GM19438 (cell line): ENCODE results near the gene SLC7A7.
A peak's percentile ranks its signal among the peaks of the same experiment; 100 is the strongest.
"Not testable (repeated sequence)": the region's sequence is repeated elsewhere in the genome, so short reads cannot be mapped to it uniquely, and the experiment has no call there.

ENCODE experiments used
- ATAC-seq: cut with Tn5 transposase; IDR thresholded peaks from one replicate; pipeline ENCODE4 v1.9.1; 2021; ENCODE audit warnings: low read depth; ENCODE audit not compliant: unreplicated experiment

The SLC7A7 gene

DNA sequence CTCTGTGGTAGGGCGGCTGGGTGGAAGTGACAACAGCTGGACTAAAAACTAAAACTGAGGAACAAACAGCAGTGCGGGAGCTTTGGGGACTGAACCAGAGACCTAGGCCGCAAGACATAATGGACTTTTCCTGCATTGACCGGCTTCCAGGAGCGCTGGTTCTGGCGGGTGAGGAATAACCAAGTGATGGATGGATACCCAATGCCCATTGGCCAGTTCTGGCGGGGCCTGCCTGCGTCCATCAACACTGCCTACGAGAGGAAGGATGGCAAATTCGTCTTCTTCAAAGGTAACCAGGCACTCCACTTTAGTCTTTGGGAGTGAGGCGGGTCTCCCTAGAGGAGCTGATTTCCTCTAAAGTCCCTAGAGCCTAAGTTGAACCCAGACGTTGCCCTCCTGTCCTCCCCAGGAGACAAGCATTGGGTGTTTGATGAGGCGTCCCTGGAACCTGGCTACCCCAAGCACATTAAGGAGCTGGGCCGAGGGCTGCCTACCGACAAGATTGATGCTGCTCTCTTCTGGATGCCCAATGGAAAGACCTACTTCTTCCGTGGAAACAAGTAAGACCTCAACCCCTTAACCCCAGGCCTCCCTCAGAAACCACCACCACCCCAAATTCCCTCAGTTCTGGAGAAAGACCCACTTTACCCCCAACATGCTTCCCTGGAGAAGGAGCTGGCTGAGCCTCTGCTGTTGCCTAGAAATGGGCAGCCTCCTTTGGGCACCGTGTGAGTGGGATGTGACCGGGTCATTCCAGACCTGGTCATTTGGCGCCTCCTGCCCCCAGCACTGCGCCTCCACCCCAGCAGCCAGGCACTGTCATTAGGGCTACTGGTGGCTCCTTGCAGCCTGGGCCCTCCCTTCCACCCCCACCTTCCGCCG lies 29.2 kb upstream of the SLC7A7 start:
- no peak for ATAC-seq

DNA sequence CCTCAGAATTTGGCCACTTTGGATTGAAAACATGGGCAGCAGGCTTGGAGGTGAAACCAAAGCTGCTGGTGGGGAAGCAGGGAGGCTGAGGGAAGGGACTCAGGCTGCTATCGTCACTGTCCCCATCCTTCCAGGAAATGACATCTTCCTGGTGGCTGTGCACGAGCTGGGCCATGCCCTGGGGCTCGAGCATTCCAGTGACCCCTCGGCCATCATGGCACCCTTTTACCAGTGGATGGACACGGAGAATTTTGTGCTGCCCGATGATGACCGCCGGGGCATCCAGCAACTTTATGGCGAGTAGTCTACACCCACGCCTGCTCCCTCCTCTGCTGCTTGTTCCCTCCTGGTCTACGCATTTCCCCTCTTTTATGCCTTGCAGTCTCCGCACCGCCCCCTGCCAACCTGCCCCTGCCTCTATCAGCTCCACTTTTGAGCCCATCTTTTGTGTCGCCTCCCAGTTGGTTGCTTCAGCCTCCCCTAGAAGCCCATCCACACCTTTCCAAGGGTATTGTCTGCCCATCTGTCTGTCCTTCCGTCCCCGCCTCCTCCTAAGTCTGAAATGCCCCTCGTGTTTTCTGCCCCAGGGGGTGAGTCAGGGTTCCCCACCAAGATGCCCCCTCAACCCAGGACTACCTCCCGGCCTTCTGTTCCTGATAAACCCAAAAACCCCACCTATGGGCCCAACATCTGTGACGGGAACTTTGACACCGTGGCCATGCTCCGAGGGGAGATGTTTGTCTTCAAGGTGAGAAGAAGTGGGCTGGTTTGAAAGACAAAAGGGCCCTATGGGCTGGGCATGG lies 28.1 kb upstream of the SLC7A7 start:
- ATAC-seq: no peak

DNA sequence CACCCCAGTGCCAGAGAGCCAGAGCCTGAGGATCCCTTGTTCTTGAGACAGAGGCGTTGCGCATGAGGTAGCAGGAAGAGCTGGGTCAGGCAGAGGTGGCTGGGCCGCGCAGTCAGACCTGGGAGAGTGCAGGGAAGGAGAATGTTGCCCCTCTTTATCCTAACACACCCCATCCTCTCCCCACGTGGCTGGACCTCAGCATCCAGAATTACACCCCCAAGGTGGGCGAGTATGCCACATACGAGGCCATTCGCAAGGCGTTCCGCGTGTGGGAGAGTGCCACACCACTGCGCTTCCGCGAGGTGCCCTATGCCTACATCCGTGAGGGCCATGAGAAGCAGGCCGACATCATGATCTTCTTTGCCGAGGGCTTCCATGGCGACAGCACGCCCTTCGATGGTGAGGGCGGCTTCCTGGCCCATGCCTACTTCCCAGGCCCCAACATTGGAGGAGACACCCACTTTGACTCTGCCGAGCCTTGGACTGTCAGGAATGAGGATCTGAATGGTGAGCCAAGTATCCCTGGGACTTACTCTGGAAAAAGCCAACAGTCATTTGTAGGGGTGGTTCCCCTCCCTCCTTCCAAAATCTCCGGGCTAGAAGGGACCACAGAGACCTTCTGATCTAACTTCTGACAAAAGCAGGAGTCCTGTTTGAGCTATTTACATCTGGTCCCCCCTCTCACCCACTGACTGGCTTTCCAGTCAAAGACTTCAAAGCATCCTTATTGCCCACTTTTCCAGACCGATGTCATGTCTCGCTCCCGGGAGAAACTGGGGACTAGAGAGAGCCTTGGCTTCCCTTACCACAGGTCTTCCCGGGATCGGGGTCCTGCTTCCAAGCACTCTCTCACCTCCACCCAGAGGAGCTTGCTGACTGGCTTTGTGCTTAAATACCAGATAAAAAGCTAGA lies 27.2 kb upstream of the SLC7A7 start:
- no peak for ATAC-seq

DNA sequence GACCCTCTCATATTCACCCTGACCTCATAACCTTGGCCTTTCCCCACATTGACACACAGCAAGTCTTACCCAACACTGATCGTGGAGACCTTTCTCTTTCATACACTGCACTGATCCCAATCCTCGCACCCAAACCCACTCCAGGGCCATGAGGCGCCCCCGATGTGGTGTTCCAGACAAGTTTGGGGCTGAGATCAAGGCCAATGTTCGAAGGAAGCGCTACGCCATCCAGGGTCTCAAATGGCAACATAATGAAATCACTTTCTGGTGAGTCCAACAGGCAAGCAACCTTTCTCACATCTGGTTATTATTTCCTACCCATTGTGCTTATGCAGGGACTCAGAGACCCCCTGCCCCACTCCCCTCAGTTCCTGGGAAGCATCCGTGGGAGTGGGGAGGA lies 26.5 kb upstream of the SLC7A7 start:
- no peak for ATAC-seq

DNA sequence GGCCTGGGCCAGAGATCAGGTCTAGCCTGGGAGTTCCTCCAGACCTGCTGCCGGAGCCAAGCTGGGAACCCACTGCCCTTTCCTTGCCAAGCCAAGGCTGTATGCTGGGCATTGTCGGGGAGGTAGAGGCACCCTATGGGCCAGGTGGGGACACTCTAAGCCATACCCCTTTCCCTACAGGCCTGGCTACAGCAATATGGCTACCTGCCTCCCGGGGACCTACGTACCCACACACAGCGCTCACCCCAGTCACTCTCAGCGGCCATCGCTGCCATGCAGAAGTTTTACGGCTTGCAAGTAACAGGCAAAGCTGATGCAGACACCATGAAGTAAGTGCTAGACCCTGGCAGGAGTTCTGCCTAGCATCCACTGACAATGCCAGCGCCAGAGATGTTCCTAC lies 26.1 kb upstream of the SLC7A7 start:
- ATAC-seq: no peak

DNA sequence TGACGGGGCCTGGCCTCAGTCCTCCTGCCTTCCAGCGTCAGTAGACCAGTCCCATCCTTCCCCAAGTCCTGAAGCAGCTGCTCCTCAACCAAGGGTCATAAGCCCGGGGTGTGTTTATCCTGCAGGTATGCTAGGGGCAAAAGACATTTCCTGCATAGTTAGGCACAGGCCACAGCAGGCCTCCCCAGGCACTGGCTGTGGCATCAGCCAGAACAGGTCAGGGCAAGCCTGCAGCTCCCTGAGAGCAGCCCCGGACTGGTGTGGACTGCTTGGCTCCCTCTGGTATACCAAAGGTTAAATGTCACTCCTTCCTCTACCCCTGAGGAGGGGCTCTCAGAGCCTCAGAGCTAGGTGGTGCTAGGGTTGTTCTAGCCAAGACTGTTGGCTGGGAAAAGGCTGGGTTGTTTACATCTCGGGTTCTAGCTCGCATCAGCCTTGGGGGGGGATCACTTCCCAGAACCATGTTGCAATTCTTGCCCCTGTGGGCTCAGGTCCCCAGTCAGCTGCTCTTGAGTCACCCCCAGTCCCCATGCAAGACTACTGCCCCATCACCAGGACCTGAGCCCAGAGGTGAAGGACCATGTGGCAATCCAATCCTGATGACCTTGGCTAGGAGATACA lies 24.0 kb upstream of the SLC7A7 start:
- ATAC-seq: no peak

DNA sequence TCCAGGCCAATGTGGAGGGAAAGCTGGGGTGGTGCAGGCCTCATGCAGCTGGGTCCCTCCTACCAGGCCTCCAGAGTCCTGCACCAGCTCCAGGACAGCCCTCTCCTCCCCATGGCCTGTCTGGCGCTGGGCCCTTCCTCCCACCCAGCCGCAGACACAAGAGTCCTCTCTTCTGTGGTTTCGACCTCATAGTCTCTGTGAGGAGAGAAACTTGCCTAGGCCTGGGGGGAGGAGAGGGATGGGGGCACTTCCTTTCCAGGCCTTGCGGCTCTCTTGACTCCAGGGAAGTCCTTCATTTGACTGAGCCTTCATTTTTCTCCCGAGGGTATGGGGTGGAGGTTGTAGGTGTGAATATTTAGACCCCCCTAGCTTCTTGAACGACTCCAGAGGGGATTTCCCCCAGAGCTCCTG lies 23.4 kb upstream of the SLC7A7 start:
- ATAC-seq: no peak

DNA sequence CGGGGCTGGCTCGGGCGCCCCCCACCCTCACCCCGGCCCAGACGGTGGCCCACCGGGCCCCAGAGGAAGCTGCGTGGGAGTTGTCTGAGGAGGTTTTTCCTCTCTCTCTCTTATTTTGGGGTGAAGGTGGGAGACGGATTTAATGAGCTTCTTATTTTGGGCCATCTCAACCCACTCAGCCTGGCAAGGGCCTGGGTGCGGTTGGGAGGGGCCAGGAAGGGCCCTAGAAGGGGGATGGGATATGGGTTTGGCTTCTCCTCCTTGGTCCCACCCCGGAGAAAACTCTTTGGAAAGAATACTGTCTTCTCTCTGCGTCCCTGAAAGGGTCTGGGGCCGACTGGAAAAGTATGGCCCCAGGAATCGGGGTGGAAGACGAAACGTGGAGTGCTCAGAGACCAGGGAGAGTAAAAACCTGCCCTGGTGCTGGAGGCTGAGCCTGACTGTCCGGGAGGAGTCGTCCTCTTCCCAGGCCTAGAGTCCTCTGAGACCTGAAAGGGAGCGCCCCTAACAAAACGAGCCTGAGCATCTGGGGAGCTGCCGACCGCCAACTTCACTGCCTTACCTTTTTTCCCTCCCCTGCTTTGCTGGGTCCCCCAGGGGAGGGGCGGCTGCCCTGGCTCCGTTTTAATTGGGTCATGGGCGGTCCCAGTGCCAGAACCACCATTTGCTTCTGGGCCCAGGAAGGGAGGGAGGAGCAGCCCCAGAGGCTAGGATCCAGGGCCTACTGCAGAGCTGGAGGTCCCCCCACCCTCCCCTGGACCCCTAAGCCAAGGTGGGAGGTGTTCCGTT lies 22.7 kb upstream of the SLC7A7 start:
- ATAC-seq: no peak

DNA sequence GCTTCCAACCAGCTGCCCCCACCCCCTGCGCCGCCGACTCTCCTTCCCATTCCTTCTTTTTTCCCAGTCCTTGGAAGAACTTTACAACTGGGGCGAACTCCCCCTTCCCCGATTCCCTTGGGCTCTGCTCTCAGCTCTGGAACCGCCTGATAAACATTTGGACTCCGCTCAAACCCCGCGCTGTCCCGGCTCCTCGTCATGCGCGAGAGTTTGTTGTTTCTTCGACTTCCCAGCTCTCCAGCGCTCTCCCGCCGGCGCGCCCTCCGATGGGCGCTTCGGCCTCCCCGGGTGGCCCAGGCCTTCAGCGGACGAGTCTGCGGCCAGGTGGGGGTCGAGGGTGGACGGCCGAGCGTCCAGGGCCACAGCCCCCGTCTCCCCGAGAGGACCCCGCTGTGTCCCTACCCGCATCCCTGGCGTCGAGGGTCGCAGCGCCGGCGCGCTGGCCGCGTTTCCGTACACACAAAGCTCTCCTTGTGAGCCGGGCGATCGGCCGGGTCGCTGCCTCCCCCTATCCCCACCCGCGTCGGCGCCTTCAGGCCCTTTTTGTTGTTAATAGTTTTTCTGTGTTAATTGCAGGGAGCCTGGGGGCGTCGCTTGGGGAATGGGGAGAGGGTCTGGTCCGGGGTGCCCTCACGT lies 22.0 kb upstream of the SLC7A7 start:
- ATAC-seq: no peak

DNA sequence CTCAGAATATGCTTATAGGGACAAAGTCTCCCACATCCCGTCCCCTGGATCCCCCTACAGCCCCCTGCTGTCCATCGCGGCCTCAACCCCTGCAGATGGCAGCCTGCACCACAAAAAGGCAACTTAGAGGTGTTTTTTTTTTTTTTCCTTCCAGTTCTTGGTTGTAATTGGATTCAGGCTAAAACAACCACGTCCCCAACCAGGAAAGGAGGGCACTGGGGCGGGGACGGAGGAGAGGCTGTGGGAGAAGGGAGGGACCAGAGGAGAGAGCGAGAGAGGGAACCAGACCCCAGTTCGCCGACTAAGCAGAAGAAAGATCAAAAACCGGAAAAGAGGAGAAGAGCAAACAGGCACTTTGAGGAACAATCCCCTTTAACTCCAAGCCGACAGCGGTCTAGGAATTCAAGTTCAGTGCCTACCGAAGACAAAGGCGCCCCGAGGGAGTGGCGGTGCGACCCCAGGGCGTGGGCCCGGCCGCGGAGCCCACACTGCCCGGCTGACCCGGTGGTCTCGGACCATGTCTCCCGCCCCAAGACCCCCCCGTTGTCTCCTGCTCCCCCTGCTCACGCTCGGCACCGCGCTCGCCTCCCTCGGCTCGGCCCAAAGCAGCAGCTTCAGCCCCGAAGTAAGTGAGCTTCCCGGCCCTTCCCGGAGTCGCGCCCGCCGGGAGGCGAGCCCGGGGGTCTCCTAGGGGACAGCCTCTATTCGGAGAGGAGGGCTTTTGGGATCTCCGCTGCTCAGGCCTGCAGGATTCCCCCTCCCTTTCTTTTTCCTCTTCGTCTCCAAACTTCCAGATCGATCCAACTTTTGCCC lies 21.3 kb upstream of the SLC7A7 start, which contains the start of gene MMP14:
MMP14 (plus strand) TSS at position 285 of the 813 bp plus-strand sequence; CDS start at position 518, 233 bp downstream.
- no peak for ATAC-seq

DNA sequence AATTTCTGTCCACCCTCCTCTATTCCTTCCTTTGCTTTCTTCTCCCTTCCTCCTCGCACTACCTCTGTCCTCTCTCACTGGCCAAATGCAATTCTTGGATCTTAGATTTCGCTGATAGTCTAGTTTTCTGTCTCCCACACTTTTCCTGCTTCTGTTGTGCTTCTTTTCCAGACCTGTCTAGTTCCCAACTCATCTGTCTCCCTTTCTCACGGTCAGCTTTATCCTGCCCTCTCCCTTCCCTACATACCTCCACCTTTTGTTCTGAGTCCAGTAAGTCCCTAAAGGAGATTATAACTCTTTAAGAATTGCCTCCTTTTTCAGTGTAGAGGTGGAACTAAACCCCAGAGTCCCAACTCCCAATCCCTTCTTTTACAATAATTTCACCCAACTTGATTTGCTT lies 20.3 kb upstream of the SLC7A7 start:
- ATAC-seq: no peak

DNA sequence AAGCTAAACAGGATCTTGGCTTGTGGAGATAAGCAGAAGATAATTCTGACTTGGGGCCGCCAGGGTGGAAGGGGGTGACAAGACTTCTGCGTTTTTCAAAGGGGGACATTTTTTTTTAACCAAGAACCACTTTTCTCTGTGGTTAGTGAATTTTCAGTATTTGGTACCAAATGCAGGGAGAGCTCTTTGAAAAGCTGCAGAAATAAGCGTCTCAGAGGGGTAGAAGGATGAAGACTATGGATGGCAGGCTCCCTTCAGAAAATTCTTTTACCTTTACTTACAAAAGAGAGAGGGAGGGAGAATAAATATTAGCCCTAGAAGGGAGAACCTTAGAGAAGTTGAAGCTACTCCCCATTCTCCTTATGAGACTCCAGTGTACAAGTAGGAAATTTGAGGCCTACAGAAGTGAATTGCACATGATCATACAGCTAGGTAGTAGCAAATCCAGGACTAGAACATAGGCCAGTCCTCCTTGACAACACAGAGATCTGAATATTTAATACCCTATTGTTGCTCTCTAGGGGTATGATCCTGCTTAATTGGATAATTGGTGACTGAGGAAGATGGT lies 15.3 kb upstream of the SLC7A7 start:
- ATAC-seq: no peak

DNA sequence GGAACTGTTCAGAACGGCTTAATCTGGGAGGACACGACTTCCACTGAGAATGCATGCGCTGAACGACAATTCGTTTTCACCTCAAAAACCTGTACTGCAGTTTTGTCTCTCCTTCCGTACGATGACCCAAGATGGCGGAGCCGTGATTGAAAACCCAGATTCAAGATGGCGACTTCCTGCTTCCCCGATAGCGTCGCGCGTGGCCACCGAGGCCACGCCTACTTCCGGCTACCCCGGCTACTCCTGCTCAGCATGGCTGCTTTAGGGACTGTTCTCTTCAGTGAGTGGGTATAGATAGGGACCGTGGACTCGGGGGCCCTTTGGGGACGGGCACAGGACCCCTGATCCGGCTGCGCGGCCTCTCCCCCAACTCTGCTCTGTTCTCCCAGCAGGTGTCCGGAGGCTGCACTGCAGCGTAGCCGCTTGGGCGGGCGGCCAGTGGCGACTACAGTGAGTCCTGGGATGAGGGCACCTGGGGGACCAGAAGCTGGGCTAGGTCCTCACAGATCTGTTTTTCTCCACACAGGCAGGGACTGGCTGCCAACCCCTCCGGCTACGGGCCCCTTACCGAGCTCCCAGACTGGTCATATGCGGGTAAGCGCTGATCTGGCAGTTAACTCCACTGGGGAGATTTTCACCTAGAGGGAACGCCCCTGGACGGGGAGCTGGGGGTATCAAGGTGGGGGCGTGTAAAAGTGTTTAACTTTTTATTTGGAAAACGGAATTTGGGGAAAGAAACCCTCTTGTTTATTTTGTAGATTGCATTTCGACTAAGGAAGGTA lies 14.6 kb upstream of the SLC7A7 start, which contains the start of gene MRPL52:
MRPL52 (plus strand) TSS at position 227 of the 782 bp plus-strand sequence; CDS start at position 253, 26 bp downstream.
- peak; percentile 83 for ATAC-seq

DNA sequence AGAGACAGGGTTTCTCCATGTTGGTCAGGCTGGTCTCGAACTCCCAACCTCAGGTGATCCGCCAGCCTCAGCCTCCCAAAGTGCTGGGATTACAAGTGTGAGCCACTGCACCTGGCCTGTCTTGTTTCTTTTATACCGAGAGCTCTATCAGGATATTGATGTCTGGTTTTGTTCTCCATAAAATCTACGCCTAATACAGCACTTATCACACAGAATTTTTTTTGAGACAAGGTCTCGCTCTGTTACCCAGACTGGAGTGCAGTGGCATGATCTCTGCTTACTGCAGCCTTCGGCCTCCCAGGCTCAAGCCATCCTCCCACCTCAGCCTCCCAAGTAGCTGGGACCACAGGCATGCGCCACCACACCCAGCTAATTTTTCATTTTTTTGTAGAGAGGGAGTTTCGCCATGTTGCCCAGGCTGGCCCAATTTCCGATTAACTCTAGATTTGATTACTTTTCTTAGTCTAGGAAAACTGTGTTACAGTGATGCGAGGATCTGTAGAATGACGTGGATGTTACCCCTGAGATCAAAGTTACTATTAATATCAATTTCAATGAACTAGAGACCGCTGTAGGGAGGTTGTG lies 13.9 kb upstream of the SLC7A7 start:
- not testable (repeated sequence) for ATAC-seq

DNA sequence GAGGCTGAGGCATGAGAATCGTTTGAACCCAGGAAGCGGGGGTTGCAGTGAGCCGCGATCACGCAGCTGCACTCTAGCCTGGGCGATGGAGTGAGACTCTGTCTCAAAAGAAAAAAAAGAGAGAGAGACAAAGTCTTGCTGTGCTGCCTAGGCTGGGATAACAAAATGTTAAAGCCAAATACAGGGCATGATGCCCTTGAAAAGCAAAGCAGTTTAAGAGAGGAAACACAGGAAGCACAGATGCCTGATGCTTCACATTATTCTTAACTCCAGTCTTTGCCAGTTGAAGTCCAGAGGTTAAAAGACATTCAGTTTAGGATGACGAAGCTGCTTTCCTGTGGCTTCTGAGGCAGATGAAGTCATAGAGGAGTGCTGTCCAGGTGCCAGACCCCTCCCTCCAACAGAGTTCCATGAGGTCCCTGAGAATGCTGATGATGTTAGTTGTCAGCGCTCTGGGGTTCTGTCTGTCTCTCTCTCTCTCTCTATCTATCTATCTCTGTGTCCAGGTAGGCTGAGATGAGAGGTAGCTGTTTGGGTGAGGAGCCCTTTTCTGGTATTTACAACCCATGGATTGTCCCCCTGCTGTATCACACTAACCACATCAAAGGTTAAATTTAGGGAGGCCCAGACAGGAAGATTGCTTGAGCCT lies 9.6 kb upstream of the SLC7A7 start:
- no peak for ATAC-seq

DNA sequence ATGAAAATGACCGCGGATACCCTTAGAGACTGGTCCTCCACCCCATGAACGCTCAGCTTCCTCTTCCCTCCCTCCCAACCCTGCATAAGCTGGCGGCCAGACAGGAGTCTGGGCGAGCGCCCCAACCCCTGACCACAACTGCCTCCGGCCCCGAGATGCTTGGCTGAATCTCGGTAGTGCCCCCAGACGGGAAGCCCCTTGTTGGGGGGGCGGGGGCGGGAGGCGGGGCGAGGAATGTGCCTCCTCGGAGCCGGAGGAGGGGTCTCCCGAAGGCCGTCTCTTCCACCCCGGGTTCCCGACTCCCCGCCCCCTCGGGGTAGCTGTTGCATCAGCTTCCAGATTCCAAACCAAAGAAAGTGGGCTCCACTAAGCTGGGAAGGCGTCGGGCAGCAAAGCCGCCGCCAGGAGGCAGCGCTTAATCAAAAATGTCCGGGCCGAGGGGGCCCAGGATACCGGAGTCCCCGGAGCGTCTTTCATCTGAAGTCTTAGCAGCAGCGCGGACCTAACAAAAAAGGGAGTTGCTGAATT lies 7.4 kb upstream of the SLC7A7 start:
- no peak for ATAC-seq
